ENCODE measurements around the gene ATF5.

The ATF5 gene

GRCh38 chr19:49950956-49951526, 22.0 kb downstream of the ATF5 start:
- no peak for TF ChIP-seq CTCF (IDR thresholded peaks at IDR 0.05)

DNA sequence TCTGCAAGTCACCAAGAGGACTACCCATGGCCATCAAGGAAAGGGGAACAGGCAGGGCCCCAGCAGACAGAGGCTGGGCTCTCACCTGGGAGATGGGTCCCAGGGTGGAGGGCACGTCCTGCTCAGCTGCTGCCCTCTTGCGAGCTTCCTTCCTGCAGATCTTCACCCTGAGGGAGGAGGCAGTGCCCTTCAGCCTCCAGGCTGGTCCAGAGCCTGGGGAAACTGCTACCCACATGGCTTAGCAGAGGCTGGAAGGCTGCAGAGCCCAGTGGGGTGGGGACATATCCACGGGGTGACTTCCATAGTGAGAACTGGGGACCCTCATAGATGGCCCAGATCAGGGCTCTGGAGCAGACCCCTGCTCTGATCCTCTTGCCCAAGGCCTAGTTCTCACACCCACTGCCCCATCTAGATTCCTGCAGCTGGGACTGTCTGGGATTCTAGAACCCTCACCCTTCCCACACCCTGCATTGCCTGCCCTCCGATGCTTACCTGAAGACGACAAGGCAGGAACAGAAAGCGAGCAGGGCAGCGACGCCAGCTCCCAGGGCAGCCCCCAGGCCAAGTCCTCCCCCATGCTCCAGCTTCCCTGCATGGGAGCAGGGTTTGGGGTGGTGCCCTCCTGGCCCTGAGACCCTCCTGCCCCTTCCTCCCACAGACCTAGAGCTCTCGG, 22.9 kb downstream of the ATF5 start:
- TF ChIP-seq CTCF (IDR thresholded peaks at IDR 0.05): no peak

DNA sequence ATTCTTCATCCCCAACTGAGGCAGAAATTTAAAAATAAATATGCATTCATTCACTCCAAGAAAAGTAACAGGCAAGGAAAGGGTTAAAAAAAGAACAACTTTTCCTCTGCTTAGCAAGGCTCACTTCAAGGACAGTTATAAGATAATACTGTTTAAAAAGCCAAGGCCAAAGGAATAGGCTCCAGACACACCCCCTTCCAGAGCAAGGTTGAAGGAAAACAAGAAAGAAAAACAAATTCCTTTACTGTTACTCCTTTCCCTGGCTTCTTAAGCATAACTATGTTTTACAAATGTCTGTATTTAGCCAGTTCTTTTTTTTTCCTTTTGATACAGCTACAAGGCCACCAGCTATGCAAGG, 23.5 kb downstream of the ATF5 start:
- TF ChIP-seq CTCF (IDR thresholded peaks at IDR 0.05): no peak

DNA sequence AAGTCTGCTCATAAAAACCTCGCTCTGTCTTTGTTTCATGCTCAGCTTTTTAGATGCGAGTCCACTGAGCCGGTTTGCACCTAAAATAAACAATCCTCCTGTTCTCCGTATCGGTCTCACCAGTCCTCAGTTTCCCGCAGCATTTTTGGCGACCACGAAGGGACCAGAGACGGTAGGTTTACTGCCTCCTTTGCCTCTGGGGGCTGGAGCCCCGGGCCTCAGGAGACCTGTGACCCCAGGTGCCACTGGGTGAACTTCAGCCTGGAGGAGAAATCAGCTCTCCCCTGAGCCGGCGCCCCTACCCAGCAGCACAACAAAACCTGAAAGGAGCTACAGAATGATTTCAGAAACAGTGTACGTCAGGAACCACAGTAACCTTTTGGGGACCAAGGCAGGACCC, 23.9 kb downstream of the ATF5 start:
- no peak for TF ChIP-seq CTCF (IDR thresholded peaks at IDR 0.05)

GRCh38 chr19:49953416-49953815, 24.4 kb downstream of the ATF5 start:
- no peak for TF ChIP-seq CTCF (IDR thresholded peaks at IDR 0.05)

GRCh38 chr19:49954092-49954829, 25.3 kb downstream of the ATF5 start:
- TF ChIP-seq CTCF (IDR thresholded peaks at IDR 0.05): no peak

- TF ChIP-seq CTCF (IDR thresholded peaks at IDR 0.05): no peak
Measured at GRCh38 chr19:49954933-49955332, 25.9 kb downstream of the ATF5 start.

Measured in LNCAP (cell line).